GM15510 (cell line): Measurements from ENCODE around the gene TMED4.

Experiments used
- POLR2A ChIP-seq: IDR thresholded peaks from 3 replicates; pipeline ENCODE4 v1.6.1; 2011; ENCODE audit warnings: borderline replicate concordance; ENCODE audit not compliant: insufficient read length; ENCODE audit errors: extremely low read depth

The TMED4 gene

DNA sequence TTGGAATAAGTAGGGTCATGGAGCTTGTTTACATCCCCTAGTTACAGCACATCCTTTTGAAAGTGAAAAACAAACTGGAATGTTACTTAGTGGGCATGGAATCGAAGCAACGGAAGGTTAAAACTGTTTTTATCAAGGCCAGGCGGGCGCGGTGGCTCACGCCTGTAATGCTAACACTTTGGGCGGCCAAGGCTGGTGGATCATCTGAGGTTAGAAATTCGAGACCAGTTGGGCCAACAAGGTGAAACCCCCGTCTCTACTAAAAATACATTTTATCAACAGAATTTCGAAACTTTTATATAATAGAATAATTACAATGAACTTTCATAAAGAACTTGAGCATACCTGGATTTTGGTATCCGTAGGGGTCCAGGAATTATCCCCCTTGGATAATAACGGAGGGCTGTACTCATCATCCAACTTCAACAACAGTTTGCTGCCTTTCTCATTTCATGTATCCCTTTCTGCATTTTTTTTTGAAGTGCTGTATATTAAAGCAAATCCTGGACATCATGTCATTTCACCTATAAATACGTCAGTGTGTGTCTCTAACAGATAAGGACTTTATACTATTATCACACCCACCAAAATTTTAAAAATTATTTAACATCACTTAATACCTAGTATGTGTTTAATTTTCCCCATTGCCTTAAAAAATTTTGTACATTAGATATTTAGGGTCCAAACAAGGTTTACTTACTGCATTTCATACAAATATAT is 1.3 kb upstream of the TMED4 start:
- no peak for TF ChIP-seq POLR2A

DNA sequence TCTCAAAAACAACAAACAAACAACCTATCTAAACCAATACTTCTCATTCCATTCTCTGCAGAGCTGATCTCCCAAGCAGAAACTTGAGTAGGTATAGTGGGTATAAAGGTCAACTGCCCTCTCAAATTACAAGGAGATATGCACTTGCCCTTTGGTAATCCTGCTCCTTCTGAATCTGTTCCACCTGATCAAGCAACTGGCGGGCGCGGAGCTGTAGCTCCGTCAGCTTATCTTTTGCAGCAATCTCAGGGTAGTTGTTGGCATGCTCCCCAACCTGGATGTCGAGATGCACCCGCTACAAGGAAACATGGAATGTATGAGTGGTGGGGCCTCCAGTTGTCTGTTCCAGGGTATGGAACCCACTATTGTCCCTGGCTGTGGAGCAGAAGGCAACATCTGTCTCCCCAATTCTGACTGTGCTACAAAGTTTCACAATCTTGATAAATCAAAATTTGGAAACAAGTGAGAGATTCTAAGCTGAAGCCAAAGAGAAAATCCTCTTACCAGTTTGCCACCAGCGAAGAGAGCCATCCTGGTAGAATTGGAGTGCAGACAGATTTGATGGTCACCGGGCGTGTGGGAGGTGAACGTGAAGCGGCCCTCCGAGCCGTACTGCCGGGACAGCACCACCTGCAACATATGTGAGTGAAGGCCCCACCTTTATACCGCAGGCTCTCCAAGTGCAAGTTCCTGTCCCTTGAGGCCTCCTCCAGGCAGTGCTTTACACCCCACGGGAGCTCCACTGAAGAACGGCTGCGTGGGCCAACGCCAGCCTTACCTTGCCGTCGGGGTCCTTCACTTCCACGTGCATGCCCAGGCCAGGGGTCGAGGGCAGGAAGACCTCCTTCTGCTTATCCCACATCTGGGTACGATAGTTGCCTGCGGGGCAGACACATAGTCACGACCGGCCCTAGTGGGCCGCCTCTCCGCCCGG is 819 bp downstream of the TMED4 start:
- no peak for TF ChIP-seq POLR2A

DNA sequence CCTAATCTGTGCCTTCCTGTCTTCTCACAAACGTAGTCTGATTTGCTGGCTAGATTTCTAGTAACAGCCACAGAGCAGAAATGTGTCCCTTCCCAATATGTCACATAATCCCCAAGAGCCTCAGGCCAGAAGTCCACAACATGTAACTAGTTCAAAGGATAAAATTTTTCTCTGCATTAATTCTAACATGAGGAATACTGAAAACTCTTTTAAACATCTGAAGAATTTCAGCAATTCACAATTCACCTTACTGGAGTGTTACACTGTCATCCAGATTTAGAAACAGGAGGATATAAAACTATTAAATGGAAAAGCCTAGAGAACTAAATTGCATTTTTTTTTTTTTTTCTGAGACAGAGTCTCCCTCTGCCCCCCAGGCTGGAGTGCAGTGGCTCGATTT is 5.8 kb downstream of the TMED4 start:
- no peak for TF ChIP-seq POLR2A

DNA sequence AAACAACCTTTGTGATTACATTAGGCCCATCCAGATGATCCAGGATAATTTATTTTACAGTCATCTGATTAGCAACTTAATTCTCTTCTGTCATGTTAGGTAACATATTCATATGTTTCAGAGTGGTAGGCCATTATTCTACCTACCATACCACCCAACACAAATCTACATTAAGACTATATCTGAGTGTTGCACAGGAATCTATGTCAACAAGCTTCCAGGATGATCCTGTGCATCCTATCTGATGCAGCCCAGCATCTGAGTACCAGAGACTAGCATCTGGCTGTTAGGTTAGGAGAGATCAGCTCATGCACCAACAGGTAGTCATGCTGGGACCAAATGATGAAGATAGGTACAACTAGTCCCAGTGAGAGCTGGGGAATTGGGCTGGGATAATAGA is 7.0 kb downstream of the TMED4 start:
- no peak for TF ChIP-seq POLR2A

DNA sequence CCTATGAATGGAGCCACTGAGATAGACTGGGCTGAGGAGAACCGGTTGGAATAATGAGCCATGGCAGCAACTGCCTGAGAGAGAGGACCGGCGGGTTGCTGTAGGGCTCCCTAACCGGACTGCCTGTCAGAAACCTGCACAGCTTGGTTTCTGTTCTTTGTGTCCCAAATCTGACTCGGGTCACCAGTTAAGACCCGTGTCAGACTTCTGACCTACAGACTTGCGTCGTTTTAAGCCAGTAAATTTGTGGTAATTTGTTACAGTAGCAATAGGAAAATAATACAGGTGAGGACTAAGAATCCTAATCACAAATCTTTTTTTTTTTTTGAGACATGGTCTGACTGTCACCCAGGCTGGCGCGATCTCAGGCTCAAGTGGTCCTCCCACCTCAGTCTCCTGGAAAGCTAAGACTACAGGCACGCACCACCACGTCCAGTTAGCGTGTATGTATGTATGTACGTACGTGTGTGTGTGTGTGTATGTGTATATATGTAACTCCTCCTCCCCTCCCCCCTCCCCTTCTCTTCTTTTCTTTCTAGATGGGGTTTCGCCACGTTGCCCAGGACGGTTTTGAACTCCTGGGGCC is 7.7 kb downstream of the TMED4 start:
- TF ChIP-seq POLR2A, result no peak

DNA sequence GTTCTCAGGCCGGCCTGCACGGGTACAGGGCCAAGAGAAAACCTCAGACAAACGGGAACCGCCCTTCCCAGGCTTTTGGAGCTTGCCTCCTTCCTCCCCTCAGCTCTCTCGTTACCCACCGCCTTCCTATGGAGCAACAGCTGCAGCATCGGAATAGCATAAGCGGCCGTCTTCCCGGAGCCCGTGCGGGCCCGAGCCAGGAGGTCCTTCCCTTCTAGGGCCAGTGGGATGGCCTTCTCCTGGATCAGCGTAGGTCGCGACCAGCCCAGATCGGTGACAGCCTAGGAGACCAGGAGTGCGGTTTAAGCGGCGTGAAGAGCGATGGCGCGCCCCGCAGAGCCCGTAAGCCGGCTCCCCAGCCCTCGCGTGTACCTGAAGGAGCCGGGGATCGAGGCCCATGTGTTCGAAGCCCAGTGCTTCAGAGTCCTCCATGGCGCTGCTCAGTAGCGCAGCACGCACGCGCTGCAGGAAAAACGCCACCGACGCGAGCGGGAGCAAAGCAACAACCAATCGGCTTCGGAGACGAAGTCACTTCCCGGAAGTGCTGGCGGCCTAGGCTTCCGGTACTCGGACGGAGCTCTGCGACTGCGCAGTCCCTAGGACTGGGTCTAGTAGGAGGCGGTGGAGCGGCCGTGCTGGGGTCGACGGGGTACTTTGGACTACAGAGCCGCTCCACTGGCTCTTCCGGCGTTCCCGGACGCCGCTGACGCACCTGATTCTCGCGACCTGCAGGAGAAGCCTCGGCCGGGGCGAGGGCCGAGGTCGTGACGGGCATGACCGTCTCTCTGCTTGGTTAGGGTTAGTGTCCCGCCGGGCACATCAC is 8.4 kb downstream of the TMED4 start, which contains the start of gene DDX56:
TSS of gene DDX56 (minus strand) at position 445 of the 823 bp plus-strand sequence. CDS start at position 432, 13 bp downstream.
- TF ChIP-seq POLR2A, result peak; percentile 99

DNA sequence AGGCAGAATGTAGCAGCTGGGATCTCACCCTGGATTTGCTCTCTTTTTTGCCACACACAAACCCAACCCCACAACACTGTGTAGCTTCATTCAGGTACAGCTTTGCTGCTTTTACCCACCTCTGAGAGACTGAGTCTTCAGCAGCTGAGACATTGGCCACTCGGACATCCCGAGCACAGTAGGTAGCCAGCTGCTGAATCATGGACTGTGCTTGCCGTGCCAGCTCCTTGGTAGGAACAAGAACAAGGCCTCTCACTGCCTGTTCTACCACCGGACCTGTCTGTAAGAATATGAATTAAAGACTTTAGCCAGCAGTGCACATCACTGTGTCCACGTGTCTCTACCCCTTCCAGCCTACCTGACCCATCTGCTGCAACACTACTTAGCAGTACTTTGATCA is 9.3 kb downstream of the TMED4 start:
- TF ChIP-seq POLR2A, result no peak

DNA sequence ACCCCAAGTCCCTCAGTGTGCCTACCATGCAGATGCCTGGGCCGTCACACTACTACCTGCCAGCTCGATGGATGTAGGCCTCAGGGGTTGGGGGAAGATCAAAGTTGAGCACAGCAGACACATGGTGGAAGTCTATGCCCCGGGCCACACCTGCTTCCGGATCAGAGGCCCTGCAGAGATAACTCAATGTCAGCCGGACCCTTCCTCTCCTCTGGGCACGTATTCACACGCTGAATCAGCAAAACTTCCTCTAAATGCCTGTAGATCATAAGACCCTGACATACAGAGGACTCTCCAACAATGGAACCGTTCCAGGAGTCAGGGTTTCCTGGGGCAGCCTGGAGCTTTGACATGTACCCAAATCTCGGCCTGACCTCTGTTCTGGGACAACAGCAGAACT is 12.1 kb downstream of the TMED4 start:
- TF ChIP-seq POLR2A, result no peak

DNA sequence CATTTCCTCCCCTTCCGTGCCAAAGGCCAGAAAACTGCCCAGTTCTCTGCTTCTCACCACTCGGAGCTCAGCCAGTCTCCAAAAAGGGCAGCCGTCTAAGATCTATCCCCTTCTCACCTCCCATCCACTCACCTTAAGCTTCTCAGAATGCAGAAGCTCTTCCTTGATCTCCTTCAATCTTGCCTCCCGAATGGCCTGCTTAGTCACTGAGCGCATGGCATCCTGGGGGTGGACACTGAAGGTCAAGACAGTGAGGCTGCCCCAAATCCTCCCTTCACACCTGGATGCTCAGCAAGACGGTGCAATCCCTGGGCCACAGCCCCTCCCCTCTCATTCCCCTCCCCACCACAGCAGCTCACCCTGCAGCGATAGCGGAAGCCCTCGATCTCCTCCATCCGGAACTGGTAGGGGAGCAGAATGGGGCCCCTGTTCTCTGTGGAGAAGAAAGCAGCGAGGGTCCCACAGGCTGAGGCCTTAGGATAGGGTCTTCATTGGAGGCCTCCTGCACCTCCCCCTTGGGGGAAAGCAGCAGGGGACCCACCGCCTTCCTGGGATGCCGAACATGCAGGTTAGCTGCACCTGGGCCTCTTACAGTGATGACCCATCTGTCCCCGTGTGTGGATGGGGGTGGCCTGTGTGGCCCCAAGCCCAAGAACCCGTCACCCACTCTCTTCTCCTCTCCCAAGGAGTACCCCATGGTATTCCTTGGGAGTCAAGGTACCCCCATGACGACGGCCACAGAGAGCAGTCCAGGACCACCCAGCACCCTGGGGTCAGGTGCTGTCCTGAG is 13.1 kb downstream of the TMED4 start:
- no peak for TF ChIP-seq POLR2A

DNA sequence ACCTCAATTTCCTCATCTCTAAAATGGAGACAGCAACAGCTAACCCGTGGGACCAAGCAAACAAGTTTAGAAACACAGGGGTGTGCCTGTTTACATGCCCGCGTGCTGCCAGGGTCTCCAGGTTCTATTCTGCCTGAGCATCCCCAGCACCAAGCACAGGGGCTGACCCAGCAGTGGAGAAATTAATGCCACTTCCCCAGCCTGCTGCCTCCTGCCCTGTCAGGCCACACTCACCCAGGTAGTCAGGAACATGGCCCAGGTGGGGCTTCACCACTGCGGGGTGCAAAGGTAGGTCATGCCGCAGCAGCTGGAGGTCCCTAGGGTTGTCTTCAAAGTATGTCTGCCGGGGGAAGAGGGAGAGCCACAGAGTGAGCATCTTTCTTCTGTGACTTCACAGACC is 14.1 kb downstream of the TMED4 start:
- TF ChIP-seq POLR2A, result no peak

DNA sequence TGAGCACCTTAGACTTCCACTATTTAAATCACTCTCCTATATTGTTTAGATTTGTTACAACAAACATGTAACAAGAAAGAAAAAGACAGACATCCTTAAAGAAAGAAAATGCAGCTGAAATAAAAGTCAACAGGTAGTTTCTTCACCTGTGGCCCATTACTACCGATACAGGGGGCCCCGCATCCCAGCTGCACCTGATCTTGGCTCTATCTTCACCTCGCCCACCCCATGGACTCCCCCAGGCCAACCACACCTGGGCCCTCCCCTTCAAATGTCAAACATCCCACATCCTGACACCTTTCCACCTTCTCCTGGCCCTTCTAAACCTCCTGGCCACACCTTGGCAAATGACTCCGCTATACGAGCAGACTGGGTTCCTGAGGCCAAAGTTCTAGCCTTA is 15.4 kb downstream of the TMED4 start:
- TF ChIP-seq POLR2A, result no peak

DNA sequence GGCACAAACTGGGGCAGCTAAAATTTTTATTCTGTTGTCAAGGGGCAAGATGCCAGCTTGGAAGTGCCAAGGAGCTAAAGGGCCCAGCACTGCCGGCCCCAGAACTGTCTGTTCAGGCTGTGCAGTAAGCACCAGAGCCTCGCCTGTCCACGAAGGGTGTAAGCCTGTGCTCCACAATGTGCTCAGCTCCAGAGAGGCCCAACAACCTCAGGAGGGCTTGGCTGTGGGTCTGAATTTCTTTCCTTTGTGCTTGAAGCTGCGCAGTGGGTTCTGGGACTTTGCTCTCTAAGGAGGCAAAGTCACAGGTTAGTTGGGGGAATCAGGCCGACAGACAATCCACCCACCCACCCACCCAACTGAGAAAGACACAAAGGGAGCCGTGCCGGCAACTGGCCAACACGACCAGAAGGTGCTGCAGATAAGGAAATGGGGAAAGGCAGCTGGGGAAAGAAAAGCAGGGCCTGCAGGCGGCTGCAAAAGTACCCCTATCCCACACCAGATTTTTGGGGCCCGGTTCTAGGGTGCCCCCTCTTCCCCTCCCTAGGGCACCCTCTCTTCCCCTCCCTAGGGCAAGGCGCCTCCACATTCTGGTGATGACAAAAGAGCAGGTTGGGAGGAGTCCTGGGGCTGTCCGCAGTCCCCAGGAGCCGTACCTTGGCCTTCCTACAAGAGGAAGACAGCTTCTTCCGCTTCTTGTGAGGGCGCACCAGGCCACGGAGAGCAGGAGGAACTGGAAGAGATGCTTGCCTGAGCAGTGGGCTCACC is 16.1 kb downstream of the TMED4 start:
- no peak for TF ChIP-seq POLR2A
